DND-41 (cell line): ENCODE data around the gene ATAD2B.

Experiments used
- CTCF ChIP-seq: IDR thresholded peaks from 2 replicates; pipeline ENCODE4 v1.5.1; 2012; ENCODE audit warnings: borderline replicate concordance, low read length, moderate library complexity, mild to moderate bottlenecking; ENCODE audit not compliant: poor library complexity, severe bottlenecking; ENCODE audit errors: extremely low read depth
- EZH2 ChIP-seq: IDR thresholded peaks from 3 replicates; pipeline ENCODE4 v1.6.1; 2012; ENCODE audit warnings: borderline replicate concordance, low read depth, mild to moderate bottlenecking, moderate library complexity, low read length, inconsistent platforms; ENCODE audit not compliant: severe bottlenecking

- TF ChIP-seq CTCF (no peak), EZH2 (no peak)
Measured at GRCh38 chr2:23839919-23840578, 86.9 kb downstream of the ATAD2B start.
